22Rv1 (cell line): ENCODE measurements around the gene FBXO39.

Experiments
- ZFX ChIP-seq: fragments of 450-650 bp; IDR thresholded peaks from 2 replicates; pipeline ENCODE4 v1.6.1; 2017; ENCODE audit warnings: antibody characterized with exemption, borderline replicate concordance
- TF ChIP-seq, protein P1 (sequence below): fragments of 450-650 bp; IDR thresholded peaks from 2 replicates; pipeline ENCODE4 v1.5.1; 2017; ENCODE audit warnings: mild to moderate bottlenecking

DNA sequence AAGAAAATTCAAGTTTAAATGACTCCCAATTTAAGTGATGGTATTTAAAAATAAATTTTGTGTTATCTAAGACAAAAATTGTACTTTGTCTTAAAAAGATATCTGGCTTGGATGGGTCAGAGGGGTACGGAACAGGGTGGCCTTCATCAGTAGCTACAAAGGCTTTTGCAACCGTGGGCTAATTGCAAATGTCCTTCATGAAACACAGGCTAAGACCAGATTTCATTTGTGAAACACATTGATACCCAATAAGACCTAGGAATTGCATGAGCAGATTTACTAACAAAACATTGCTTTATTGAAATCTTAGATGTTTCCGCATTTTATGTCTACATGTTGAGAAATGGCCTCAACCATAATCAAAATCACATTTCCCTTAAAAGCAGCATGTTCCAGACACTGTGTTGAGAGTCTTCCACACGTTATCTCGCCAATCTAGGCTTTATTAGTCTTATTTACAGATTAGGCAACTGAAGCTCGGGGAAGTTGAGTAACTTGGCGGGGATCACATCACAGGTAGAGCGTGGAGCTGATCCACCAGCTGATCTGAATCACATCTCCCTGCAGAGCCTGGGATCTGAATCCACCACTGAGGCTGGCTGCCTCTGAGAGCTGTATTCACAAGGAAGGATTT lies 21.8 kb downstream of the FBXO39 start:
- TF ChIP-seq, protein P1, sequence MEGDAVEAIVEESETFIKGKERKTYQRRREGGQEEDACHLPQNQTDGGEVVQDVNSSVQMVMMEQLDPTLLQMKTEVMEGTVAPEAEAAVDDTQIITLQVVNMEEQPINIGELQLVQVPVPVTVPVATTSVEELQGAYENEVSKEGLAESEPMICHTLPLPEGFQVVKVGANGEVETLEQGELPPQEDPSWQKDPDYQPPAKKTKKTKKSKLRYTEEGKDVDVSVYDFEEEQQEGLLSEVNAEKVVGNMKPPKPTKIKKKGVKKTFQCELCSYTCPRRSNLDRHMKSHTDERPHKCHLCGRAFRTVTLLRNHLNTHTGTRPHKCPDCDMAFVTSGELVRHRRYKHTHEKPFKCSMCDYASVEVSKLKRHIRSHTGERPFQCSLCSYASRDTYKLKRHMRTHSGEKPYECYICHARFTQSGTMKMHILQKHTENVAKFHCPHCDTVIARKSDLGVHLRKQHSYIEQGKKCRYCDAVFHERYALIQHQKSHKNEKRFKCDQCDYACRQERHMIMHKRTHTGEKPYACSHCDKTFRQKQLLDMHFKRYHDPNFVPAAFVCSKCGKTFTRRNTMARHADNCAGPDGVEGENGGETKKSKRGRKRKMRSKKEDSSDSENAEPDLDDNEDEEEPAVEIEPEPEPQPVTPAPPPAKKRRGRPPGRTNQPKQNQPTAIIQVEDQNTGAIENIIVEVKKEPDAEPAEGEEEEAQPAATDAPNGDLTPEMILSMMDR, result no peak
- no peak for TF ChIP-seq ZFX
